ENCODE measurements around the gene CCSER1.
"Not testable (repeated sequence)": the region's sequence is repeated elsewhere in the genome, so short reads cannot be mapped to it uniquely, and the experiment has no call there.

CCSER1 gene

GRCh38 chr4:91326167-91326566 is 1199.0 kb downstream of the CCSER1 start:
- DNase-seq (ENCODE audit: low read depth in 3 of 3, low spot score in 1 of 3), result not testable (repeated sequence)

- no peak for DNase-seq (ENCODE audit: low read depth in 3 of 3, low spot score in 1 of 3)
Measured at GRCh38 chr4:91330555-91331137, 1203.5 kb downstream of the CCSER1 start.

GRCh38 chr4:91340822-91341221 is 1213.6 kb downstream of the CCSER1 start:
- DNase-seq (ENCODE audit: low read depth in 3 of 3, low spot score in 1 of 3), result no peak

DNA sequence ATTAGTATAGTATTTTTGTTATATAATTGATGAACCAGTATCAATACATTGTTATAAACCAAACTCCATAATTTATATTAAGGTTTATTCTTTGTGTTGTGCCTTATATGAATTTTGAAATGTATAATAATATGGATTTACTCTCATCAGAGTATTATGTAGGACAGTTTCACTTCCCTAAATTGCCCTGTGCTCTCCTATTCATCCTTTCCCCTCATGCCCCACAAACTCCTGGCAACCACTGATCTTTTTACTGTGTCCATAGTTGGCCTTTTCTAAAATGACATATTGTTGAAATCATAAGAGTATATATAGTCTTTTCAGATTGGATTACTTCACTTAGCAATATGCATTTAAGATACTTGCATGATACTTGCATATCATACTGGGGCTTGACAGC is 1218.4 kb downstream of the CCSER1 start:
- DNase-seq (ENCODE audit: low read depth in 3 of 3, low spot score in 1 of 3), result no peak

- DNase-seq (ENCODE audit: low read depth in 3 of 3, low spot score in 1 of 3), result not testable (repeated sequence)
Measured at GRCh38 chr4:91356496-91356895, 1229.3 kb downstream of the CCSER1 start.

DNA sequence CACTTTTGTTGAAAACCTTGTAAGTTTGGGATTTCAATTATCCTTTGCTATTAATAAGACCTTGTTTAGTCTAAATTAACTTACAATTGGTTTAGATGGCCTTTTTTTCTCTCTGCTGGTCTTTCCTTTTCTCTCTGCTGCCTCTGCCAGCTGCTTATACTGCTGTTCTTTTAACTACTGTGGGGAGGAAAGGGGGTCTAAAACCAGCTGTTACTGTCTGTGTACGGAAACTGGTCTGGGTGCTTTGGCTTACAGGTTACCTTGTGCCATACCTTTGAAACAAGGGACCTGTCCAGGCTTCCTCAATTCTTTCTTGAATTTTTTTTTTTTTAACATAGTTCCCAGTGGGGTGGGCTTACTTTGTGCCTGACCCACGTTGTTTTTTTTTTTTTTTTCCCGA is 1230.8 kb downstream of the CCSER1 start:
- DNase-seq (ENCODE audit: low read depth in 3 of 3, low spot score in 1 of 3), result not testable (repeated sequence)

GRCh38 chr4:91358621-91359020 is 1231.4 kb downstream of the CCSER1 start:
- not testable (repeated sequence) for DNase-seq (ENCODE audit: low read depth in 3 of 3, low spot score in 1 of 3)

DNA sequence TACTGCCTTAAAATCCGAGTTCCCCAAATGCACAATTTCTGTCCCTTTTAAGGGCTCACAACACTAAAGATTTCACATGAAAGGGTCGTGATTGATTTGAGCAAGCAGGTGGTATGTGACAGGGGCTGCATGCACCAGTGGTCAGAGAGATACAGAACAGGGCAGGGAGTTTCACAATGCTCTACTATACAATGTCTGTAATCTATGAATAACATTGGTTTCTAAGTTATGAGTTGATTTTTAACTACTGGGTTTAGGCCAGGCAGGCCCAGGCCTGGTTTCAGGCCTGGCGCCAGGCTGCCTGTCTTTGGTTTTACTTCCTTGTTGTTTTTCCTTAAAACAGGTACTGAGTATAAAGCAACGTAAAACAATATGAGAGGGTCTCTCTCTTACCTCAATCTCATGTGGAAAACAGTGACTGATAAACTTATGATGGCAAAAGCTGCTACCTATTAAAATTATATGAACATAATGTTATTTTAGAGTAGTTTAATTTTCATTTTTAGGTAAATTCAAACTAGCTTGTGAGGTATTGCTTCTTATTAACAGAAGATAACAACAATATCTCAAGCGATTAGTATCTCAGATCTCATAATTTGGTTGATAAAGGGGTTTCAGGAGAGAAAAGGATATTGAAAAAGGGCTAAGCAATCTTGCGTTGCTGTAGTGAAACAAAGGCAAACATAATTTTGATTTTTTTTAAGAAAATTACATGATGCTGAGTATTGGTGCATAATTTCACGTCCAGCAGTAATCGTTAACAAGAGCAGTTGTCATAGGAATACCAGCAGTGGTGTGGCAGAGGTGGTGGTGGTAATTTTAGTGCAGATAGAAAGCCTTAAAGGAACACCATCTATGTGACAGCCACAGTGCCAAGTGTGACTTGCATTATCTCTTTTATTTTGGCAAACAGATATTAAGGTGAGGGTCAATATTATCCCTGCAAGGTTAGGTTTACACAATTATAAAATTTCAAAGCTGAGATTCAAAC is 1232.1 kb downstream of the CCSER1 start:
- no peak for DNase-seq (ENCODE audit: low read depth in 3 of 3, low spot score in 1 of 3)

GRCh38 chr4:91362125-91362524 is 1234.9 kb downstream of the CCSER1 start:
- DNase-seq (ENCODE audit: low read depth in 3 of 3, low spot score in 1 of 3), result no peak

GRCh38 chr4:91366554-91366953 is 1239.4 kb downstream of the CCSER1 start:
- no peak for DNase-seq (ENCODE audit: low read depth in 3 of 3, low spot score in 1 of 3)

DNA sequence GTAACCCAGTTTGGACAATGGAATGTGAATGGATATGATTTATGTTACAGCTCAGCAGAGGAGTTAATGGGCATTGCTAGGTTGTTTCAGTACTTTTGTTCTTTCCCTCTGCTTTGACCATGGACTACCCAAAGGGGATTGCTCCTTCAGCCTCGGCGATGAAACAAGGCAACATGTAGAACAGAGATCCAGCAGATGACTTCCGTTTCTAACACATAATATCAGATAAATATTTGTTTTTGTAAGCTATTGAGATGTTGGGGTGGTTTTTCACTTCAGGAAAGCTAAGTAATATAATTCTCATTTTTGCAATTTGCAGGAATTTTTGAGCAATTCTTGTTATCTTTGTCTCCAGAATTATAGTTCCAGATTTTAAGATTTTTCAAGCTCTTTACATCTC is 1241.9 kb downstream of the CCSER1 start:
- no peak for DNase-seq (ENCODE audit: low read depth in 3 of 3, low spot score in 1 of 3)

DNA sequence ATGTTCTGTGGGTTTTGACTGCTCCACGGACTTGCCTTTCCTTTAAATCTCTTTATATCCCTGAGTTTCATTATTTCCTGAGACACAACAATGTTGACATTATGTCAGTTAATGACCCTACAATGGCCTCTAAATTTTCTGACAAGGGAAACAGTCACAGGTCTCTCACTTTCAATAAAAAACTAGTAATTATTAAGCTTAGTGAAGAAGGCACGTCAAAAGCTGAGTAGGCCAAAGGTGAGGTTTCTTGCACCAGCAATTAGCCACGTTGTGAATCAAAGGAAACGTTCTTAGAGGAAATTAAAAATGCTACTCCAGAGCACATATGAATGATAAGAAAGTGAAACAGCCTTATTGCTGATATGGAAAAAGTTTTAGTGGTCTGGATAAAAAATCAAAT is 1246.4 kb downstream of the CCSER1 start:
- DNase-seq (ENCODE audit: low read depth in 3 of 3, low spot score in 1 of 3), result no peak

- not testable (repeated sequence) for DNase-seq (ENCODE audit: low read depth in 3 of 3, low spot score in 1 of 3)
Measured at GRCh38 chr4:91405431-91405830, 1278.2 kb downstream of the CCSER1 start.

DNA sequence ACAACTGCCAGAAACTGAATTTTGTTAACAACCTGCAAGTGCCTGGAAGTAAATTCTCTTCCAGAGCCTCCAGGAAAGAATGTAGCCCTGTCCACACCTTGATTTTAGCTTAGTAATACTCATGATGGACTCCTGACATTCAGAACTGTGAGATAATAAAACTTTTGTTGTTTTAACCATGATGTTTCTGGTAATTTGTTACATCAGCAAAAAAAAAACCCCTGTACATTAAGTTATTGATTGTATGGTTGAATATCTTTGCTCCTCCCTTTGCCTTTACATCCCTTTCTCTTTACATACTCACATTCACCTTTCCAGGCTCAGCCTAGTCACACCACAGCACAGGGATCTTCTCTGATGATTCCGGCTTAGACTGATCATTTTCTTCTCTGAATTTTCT is 1294.8 kb downstream of the CCSER1 start:
- DNase-seq (ENCODE audit: low read depth in 3 of 3, low spot score in 1 of 3), result no peak

DNA sequence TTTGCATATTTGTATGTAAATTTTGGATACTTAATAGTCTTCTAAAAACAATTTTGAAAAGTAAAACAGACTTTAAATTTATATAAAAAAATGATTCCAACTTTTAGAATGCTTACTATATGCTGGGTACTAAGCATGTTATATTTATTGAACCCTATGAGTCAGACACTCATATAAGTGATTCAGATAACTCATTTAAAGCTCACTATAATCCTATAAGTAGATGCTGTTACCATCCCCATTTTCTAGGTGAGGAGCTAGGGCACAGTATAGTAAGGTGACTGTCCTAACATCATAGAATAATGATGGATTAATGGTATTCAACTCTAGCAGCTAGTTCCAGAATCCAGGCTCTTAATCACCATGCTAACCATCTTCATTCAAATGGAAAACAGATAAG is 1299.5 kb downstream of the CCSER1 start:
- no peak for DNase-seq (ENCODE audit: low read depth in 3 of 3, low spot score in 1 of 3)

GRCh38 chr4:91427171-91427570 is 1300.0 kb downstream of the CCSER1 start:
- DNase-seq (ENCODE audit: low read depth in 3 of 3, low spot score in 1 of 3), result no peak

- DNase-seq (ENCODE audit: low read depth in 3 of 3, low spot score in 1 of 3), result no peak
Measured at GRCh38 chr4:91434631-91435030, 1307.4 kb downstream of the CCSER1 start.

GRCh38 chr4:91436556-91436955 is 1309.4 kb downstream of the CCSER1 start:
- DNase-seq (ENCODE audit: low read depth in 3 of 3, low spot score in 1 of 3), result no peak

- no peak for DNase-seq (ENCODE audit: low read depth in 3 of 3, low spot score in 1 of 3)
Measured at GRCh38 chr4:91447168-91447567, 1320.0 kb downstream of the CCSER1 start.

- no peak for DNase-seq (ENCODE audit: low read depth in 3 of 3, low spot score in 1 of 3)
Measured at GRCh38 chr4:91448668-91449330, 1321.6 kb downstream of the CCSER1 start.

GRCh38 chr4:91454111-91454510 is 1326.9 kb downstream of the CCSER1 start:
- DNase-seq (ENCODE audit: low read depth in 3 of 3, low spot score in 1 of 3), result no peak

DNA sequence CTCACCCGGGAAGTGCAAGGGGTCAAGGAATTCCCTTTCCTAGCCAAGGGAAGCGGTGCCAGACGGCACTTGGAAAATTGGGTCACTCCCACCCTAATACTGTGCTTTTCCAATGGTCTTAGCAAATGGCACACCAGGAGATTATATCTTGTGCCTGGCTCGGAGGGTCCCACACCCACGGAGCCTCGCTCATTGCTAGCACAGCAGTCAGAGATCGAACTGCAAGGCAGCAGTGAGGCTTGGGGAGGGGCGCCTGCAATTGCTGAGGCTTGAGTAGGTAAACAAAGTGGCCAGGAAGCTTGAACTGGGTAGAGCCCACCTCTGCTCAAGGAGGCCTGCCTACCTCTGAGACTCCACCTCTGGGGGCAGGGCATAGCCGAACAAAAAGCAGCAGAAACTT is 1335.4 kb downstream of the CCSER1 start:
- DNase-seq (ENCODE audit: low read depth in 3 of 3, low spot score in 1 of 3), result not testable (repeated sequence)
